MCF 10A (cell line): Measurements from ENCODE around the gene TRAPPC12. TPM values are rescaled to one million over a fixed set of nuclear protein-coding genes. Genes with fewer than 3 reads are reported as not detected.

Source experiments
- BruUV-seq: library from RNA; stranded (reverse); fragments of 400-500 nt; replicated peaks from 2 replicates; lab custom pipeline; 2021; lab: Mats Ljungman, UMichigan
- CTCF ChIA-PET: fragments of 300-600 bp; sonication (Branson Sonifier 250); formaldehyde crosslinking; extraction: SDS; loops from one replicate; lab custom pipeline; 2021; ENCODE audit warnings: antibody characterized with exemption, inconsistent platforms; lab: Yijun Ruan, JAX
- POLR2A ChIA-PET: fragments of 300-600, 350-650 bp; sonication (Branson Sonifier 250); formaldehyde crosslinking; extraction: SDS; loops from one replicate; lab custom pipeline; 2020; ENCODE audit warnings: antibody characterized with exemption, inconsistent platforms; lab: Yijun Ruan, JAX
- DNase-seq: peaks from one replicate; pipeline ENCODE4 v3.0.0-alpha.2; 2018; ENCODE audit not compliant: unreplicated experiment
- H3K27ac Mint-ChIP-seq: one replicate; pipeline ENCODE4 v1.8.0; 2022; ENCODE audit warnings: mild to moderate bottlenecking, low read depth, mixed read lengths; ENCODE audit not compliant: unreplicated experiment
- H3K27me3 Mint-ChIP-seq: one replicate; pipeline ENCODE4 v1.8.0; 2022; ENCODE audit warnings: mixed read lengths; ENCODE audit not compliant: insufficient read depth, unreplicated experiment
- H3K36me3 Mint-ChIP-seq: one replicate; pipeline ENCODE4 v1.8.0; 2022; ENCODE audit warnings: mild to moderate bottlenecking, moderate library complexity, mixed read lengths; ENCODE audit not compliant: insufficient read depth, unreplicated experiment
- H3K4me1 Mint-ChIP-seq: one replicate; pipeline ENCODE4 v1.8.0; 2022; ENCODE audit warnings: mixed read lengths; ENCODE audit not compliant: insufficient read depth, unreplicated experiment
- H3K4me3 Mint-ChIP-seq: one replicate; pipeline ENCODE4 v1.8.0; 2022; ENCODE audit warnings: mild to moderate bottlenecking, moderate library complexity, mixed read lengths; ENCODE audit not compliant: unreplicated experiment
- H3K9me3 Mint-ChIP-seq: one replicate; pipeline ENCODE4 v1.8.0; 2022; ENCODE audit warnings: mixed read lengths; ENCODE audit not compliant: unreplicated experiment
- intact Hi-C: fragments of 100-400 bp; cut with micrococcal nuclease; formaldehyde crosslinking; loops from 2 replicates; pipeline ENCODE4 v1.14.1; 2022
- total RNA-seq: library from RNA; stranded (reverse); gene quantifications from 2 replicates; pipeline ENCODE4 v1.2.3, GENCODE V29; 2022
- TF ChIP-seq, protein P1 (sequence below): fragments of 200-600 bp; IDR thresholded peaks from one replicate; pipeline ENCODE4 v1.8.0; 2022; ENCODE audit warnings: antibody characterized with exemption, mild to moderate bottlenecking; ENCODE audit not compliant: unreplicated experiment

The TRAPPC12 gene
- total RNA-seq, 1 experiment from 2014 or later, result 84.4 TPM

DNA sequence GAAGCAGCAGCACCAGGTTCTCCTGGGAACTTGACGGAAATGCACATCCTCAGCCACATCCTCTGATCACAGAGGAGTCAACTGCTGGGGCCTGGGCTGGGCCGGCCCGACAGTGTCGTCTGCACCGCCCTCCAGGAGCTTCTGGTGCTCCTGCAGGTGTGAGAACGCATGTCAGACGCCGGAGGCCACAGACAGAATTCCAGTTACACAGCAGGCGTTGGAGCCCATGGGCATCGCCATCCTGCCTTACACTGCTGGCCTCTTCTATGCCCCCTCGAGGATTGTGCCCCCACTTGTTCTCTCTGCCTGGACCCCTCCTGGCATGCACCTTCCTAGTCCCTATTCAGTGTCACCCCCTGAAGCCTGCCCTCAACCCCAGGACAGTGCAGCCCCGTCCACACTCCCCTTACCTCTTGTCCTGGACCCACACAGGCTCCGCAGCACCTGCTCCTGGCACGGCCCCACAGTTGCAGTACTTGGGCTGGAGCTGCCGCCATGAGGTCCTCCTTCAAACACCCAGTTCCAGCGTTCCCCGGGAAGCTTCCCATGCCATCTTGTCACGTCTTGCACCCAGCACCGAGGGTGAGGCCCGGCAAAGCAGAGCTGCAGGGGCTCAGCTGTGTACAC lies 102.4 kb downstream of the TRAPPC12 start:
- CTCF ChIA-PET, result interaction anchor here (0.6 to 1.7 kb wide), 3 partner anchors 18 to 127 kb away, joined by 3 to 7 read pairs (median 6); no protein-coding TSS in a partner anchor
- intact Hi-C loops, result no loop called here
- POLR2A ChIA-PET, result interaction anchor here (0.7 to 3.0 kb wide), 2 partner anchors 11 to 36 kb away, joined by 4 to 14 read pairs; no protein-coding TSS in a partner anchor
- no peak overlapping the region for H3K27ac Mint-ChIP-seq
- H3K4me1 Mint-ChIP-seq, result no peaks in the 10 kb centered on the region
- no peaks in the 10 kb centered on the region for H3K9me3 Mint-ChIP-seq
- peaks cover 21% of the 10 kb centered on the region for H3K36me3 Mint-ChIP-seq
- no peak overlapping the region for H3K4me3 Mint-ChIP-seq
- no peaks in the 10 kb centered on the region for H3K27me3 Mint-ChIP-seq
- no TSS peak for BruUV-seq
- TF ChIP-seq, protein P1, sequence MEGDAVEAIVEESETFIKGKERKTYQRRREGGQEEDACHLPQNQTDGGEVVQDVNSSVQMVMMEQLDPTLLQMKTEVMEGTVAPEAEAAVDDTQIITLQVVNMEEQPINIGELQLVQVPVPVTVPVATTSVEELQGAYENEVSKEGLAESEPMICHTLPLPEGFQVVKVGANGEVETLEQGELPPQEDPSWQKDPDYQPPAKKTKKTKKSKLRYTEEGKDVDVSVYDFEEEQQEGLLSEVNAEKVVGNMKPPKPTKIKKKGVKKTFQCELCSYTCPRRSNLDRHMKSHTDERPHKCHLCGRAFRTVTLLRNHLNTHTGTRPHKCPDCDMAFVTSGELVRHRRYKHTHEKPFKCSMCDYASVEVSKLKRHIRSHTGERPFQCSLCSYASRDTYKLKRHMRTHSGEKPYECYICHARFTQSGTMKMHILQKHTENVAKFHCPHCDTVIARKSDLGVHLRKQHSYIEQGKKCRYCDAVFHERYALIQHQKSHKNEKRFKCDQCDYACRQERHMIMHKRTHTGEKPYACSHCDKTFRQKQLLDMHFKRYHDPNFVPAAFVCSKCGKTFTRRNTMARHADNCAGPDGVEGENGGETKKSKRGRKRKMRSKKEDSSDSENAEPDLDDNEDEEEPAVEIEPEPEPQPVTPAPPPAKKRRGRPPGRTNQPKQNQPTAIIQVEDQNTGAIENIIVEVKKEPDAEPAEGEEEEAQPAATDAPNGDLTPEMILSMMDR, result no peak
- DNase-seq, result no peak

DNA sequence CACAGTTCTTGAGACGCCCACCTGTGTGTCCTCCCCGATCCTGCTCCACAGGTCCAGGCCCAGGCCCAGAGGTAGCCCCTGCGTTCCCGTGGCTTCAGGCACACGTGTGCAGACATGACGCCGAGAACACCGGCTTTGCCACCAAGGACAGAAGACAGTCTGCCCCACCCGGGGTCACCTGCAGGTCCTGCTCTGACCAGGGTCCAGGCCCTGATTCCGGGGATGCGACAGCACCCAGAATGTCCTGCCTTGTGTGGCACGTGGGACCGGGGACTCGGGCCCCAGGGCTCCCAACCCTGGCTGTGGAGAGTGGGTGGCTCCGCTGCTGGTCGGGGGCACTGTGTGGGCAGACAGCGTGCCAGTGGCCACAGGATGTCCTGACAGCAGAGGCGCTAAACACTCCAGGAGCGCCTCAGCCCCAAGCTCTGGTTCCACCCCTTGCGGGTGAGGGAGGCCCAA lies 102.9 kb downstream of the TRAPPC12 start:
- Mint-ChIP-seq H3K27me3 (no peaks in the 10 kb centered on the region), H3K4me1 (no peaks in the 10 kb centered on the region), H3K4me3 (no peak overlapping the region), H3K9me3 (no peaks in the 10 kb centered on the region), H3K27ac (no peak overlapping the region), H3K36me3 (peaks cover 21% of the 10 kb centered on the region)
- intact Hi-C loops, result no loop called here
- TF ChIP-seq, protein P1, result no peak
- BruUV-seq, result no TSS peak
- CTCF ChIA-PET, result no interaction called here
- no peak for DNase-seq
- POLR2A ChIA-PET, result no interaction called here

DNA sequence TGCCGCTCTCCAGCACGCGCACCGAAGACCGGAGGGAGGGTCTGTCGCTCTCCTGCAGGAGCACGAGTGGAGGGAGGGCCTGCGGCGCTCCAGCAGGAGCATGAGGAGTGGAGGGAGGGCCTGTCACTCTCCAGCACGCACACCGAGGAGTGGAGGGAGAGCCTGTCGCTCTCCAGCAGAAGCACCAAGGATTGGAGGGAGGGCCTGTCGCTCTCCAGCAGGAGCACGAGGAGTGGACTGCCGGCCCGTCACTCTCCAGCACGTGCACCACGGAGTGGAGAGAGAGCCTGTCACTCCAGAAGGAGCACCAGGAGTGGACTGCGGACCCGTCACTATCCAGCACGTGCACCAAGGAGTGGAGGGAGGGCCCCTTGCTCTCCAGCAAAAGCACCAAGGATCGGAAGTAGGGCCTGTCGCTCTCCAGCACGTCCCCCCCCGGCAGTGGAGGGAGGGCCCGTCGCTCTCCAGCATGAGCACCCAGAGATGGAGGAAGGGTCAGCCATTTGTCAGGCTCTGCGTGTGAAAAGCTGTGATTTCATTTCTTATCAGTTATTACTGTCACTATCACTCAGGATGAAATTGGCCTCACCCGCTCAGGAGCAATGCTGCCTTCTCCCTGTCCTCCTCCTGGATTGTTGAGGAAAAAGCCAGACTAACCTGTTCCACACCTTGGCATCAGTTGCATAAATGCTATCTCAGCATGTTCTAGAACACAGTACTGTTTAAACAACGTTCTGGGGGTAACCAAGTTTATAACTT lies 103.9 kb downstream of the TRAPPC12 start:
- intact Hi-C loops, result no loop called here
- CTCF ChIA-PET, result no interaction called here
- POLR2A ChIA-PET, result interaction anchor here (0.7 kb wide), 1 partner anchor 9 kb away, joined by 3 read pairs; no protein-coding TSS in a partner anchor

More for the DNA sequence above, 103.9 kb downstream of the TRAPPC12 start:
- TF ChIP-seq, protein P1, result no peak
- Mint-ChIP-seq H3K9me3 (no peaks in the 10 kb centered on the region), H3K27me3 (no peaks in the 10 kb centered on the region), H3K4me3 (no peak overlapping the region), H3K27ac (no peak overlapping the region), H3K4me1 (no peaks in the 10 kb centered on the region), H3K36me3 (peaks cover 13% of the 10 kb centered on the region)
- DNase-seq, result no peak
- no TSS peak for BruUV-seq
